Astrocyte (in vitro differentiated cells and primary cell): ENCODE results near the gene CFD. TPM values are rescaled to one million over a fixed set of nuclear protein-coding genes. Genes with fewer than 3 reads are reported as not detected.

Experiments
- DNase-seq: peaks from one replicate; pipeline ENCODE4 v3.0.0-alpha.2; 2010; ENCODE audit warnings: low read depth
- FAIRE-seq: peaks from 2 replicates; lab custom pipeline; 2011; peaks lifted over from hg19 to GRCh38; lab: Jason Lieb, UNC
- H2AFZ ChIP-seq: 2 replicates; pipeline ENCODE4 v1.6.0; 2012; ENCODE audit warnings: low read depth, low read length, inconsistent platforms
- H3K27ac ChIP-seq: 2 replicates; pipeline ENCODE4 v1.5.1; 2011; ENCODE audit warnings: low read depth, low read length, inconsistent platforms
- H3K27me3 ChIP-seq: 2 replicates; pipeline ENCODE4 v1.6.0; 2011; ENCODE audit warnings: low read length, inconsistent platforms; ENCODE audit not compliant: insufficient read depth
- H3K36me3 ChIP-seq: 2 replicates; pipeline ENCODE4 v1.5.1; 2011; ENCODE audit warnings: low read length, inconsistent platforms; ENCODE audit not compliant: insufficient read depth
- H3K4me1 ChIP-seq: 2 replicates; pipeline ENCODE4 v1.5.1; 2011; ENCODE audit warnings: low read length, inconsistent platforms; ENCODE audit not compliant: insufficient read depth
- H3K4me2 ChIP-seq: 2 replicates; pipeline ENCODE4 v1.6.0; 2012; ENCODE audit warnings: low read length, inconsistent platforms
- H3K4me3 ChIP-seq: 2 replicates; pipeline ENCODE4 v1.5.1; 2011; ENCODE audit warnings: low read depth, mild to moderate bottlenecking, low read length, inconsistent platforms; ENCODE audit not compliant: insufficient read depth
- H3K79me2 ChIP-seq: 2 replicates; pipeline ENCODE4 v1.6.0; 2012; ENCODE audit warnings: mild to moderate bottlenecking, low read length, inconsistent platforms; ENCODE audit not compliant: insufficient read depth
- H3K9ac ChIP-seq: 2 replicates; pipeline ENCODE4 v1.6.0; 2012; ENCODE audit warnings: mild to moderate bottlenecking, low read length, inconsistent platforms
- H3K9me3 ChIP-seq: 2 replicates; pipeline ENCODE4 v1.5.1; 2012; ENCODE audit warnings: low read depth, mild to moderate bottlenecking, low read length, inconsistent platforms; ENCODE audit not compliant: insufficient read depth
- H4K20me1 ChIP-seq: 2 replicates; pipeline ENCODE4 v1.6.0; 2012; ENCODE audit warnings: low read length, inconsistent platforms; ENCODE audit not compliant: insufficient read depth
- H3K27ac Mint-ChIP-seq: one replicate; pipeline ENCODE4 v1.8.0; 2021; ENCODE audit warnings: mild to moderate bottlenecking, mixed read lengths; ENCODE audit not compliant: unreplicated experiment
- H3K27me3 Mint-ChIP-seq: one replicate; pipeline ENCODE4 v1.8.0; 2021; ENCODE audit warnings: low read depth, mixed read lengths; ENCODE audit not compliant: unreplicated experiment
- H3K36me3 Mint-ChIP-seq: one replicate; pipeline ENCODE4 v1.8.0; 2021; ENCODE audit warnings: low read depth, mixed read lengths; ENCODE audit not compliant: unreplicated experiment
- H3K4me1 Mint-ChIP-seq: one replicate; pipeline ENCODE4 v1.8.0; 2021; ENCODE audit warnings: low read depth, mixed read lengths; ENCODE audit not compliant: unreplicated experiment
- H3K4me3 Mint-ChIP-seq: one replicate; pipeline ENCODE4 v1.8.0; 2021; ENCODE audit warnings: mild to moderate bottlenecking, moderate library complexity, mixed read lengths; ENCODE audit not compliant: unreplicated experiment
- H3K9me3 Mint-ChIP-seq: one replicate; pipeline ENCODE4 v1.8.0; 2021; ENCODE audit warnings: mild to moderate bottlenecking, mixed read lengths; ENCODE audit not compliant: unreplicated experiment
- EZH2 ChIP-seq: IDR thresholded peaks from 2 replicates; pipeline ENCODE4 v1.6.1; 2012; ENCODE audit warnings: mild to moderate bottlenecking, low read length, inconsistent platforms; ENCODE audit not compliant: insufficient read depth
- total RNA-seq: library from RNA; stranded (reverse); gene quantifications from 2 replicates; pipeline ENCODE4 v1.2.1, GENCODE V29; 2021
- TF ChIP-seq, protein P1 (sequence below): IDR thresholded peaks from 2 replicates; pipeline ENCODE4 v1.5.1; 2011; ENCODE audit warnings: low read depth, mild to moderate bottlenecking, inconsistent platforms, low read length, moderate library complexity; ENCODE audit not compliant: insufficient read depth

Gene CFD
- total RNA-seq, 1 donor from 2014 or later: 0.59 TPM

DNA sequence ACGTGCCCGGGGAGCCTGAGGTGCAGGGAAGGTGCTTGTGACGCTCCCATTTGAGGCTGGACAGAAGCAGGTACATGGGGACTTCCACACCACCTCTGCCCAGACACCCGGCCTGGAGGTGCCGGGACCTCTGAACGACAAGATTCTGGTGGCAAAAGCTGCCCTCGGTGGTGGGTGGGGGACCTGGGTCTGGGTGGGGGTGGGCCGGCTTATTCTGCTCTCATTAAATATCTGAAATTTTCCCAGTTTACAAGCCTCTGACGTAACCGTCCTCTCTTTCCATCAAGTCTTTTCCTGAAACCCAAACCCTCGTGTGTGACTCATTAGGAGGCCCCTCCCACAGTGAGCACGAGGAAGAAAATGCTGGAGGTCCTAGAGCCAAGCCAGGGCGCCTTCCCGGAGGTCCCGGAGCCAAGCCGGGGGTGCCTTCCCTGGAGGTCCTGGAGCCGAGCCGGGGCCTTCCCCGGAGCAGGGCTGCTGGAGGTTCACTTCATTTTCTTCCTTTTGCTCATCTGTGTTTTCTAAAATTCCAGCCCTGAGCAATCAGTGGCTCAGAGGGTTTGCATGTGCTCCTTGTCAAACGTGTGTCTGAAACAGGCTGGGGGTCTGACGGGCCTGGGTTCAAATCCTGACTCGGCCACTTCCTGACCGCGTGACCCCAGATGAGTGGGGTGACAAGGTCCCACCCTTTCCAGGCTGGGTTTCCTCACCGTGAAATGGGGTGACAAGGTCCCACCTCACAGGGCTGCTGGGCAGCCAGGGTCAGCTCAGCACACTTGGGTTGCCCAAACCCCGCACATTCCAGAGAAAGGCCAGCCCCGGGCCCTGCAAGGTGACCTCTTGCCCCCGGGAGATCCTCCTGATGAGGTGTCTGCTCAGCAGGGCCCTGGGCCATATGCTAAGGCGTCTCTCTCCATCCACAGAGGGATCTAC lies 10.0 kb downstream of the CFD start:
- H3K36me3 Mint-ChIP-seq: peaks cover 9% of the 10 kb centered on the region
- no peaks in the 10 kb centered on the region for H3K27me3 ChIP-seq
- H3K27ac Mint-ChIP-seq: peak overlapping the region; percentile 47
- peaks cover 2% of the 10 kb centered on the region for H3K4me1 Mint-ChIP-seq
- H3K4me3 Mint-ChIP-seq: no peak overlapping the region
- H3K27ac ChIP-seq: peak overlapping the region; percentile 88
- H4K20me1 ChIP-seq: peaks cover 24% of the 10 kb centered on the region
- peak; percentile 50 for FAIRE-seq
- peaks cover 19% of the 10 kb centered on the region for H3K4me1 ChIP-seq
- H3K27me3 Mint-ChIP-seq: no peaks in the 10 kb centered on the region
- no peaks in the 10 kb centered on the region for H3K9me3 ChIP-seq
- H3K4me3 ChIP-seq: no peak overlapping the region
- H3K79me2 ChIP-seq: no peaks in the 10 kb centered on the region
- no peaks in the 10 kb centered on the region for H3K9me3 Mint-ChIP-seq
- peaks cover 3% of the 10 kb centered on the region for H3K36me3 ChIP-seq
- H3K9ac ChIP-seq: peak overlapping the region; percentile 66
- peak overlapping the region; percentile 42 for H3K4me2 ChIP-seq
- no peak overlapping the region for H2AFZ ChIP-seq
- TF ChIP-seq, protein P1, sequence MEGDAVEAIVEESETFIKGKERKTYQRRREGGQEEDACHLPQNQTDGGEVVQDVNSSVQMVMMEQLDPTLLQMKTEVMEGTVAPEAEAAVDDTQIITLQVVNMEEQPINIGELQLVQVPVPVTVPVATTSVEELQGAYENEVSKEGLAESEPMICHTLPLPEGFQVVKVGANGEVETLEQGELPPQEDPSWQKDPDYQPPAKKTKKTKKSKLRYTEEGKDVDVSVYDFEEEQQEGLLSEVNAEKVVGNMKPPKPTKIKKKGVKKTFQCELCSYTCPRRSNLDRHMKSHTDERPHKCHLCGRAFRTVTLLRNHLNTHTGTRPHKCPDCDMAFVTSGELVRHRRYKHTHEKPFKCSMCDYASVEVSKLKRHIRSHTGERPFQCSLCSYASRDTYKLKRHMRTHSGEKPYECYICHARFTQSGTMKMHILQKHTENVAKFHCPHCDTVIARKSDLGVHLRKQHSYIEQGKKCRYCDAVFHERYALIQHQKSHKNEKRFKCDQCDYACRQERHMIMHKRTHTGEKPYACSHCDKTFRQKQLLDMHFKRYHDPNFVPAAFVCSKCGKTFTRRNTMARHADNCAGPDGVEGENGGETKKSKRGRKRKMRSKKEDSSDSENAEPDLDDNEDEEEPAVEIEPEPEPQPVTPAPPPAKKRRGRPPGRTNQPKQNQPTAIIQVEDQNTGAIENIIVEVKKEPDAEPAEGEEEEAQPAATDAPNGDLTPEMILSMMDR: no peak
- no peak for TF ChIP-seq EZH2
- DNase-seq: peak; percentile 93

GRCh38 chr19:870314-870713 lies 10.8 kb downstream of the CFD start:
- Mint-ChIP-seq H3K27ac (peak overlapping the region; percentile 72), H3K4me1 (peaks cover 2% of the 10 kb centered on the region), H3K27me3 (no peaks in the 10 kb centered on the region), H3K4me3 (no peak overlapping the region), H3K36me3 (peaks cover 9% of the 10 kb centered on the region), H3K9me3 (no peaks in the 10 kb centered on the region)
- Histone ChIP-seq H3K4me1 (peaks cover 19% of the 10 kb centered on the region), H2AFZ (no peak overlapping the region), H3K27me3 (no peaks in the 10 kb centered on the region), H3K4me3 (no peak overlapping the region), H3K4me2 (no peak overlapping the region), H3K9me3 (no peaks in the 10 kb centered on the region), H3K9ac (no peak overlapping the region), H4K20me1 (peaks cover 24% of the 10 kb centered on the region), H3K36me3 (peaks cover 4% of the 10 kb centered on the region), H3K27ac (no peak overlapping the region), H3K79me2 (no peaks in the 10 kb centered on the region)
- no peak for DNase-seq
- TF ChIP-seq EZH2: no peak
- TF ChIP-seq, protein P1: no peak
- FAIRE-seq: no peak
